VCaP (cell line): ENCODE data around the gene TEDC1.

Experiments
- H3K27ac ChIP-seq: fragments of 450-650 bp; 2 replicates; pipeline ENCODE4 v1.5.1; 2017
- CTCF ChIP-seq: fragments of 450-650 bp; conservative IDR thresholded peaks from 2 replicates; pipeline ENCODE4 v1.5.1; 2017; ENCODE audit warnings: mild to moderate bottlenecking, moderate library complexity

Gene TEDC1

GRCh38 chr14:105477660-105478397 is 13.2 kb upstream of the TEDC1 start:
- no peak overlapping the region for H3K27ac ChIP-seq
- no peak for TF ChIP-seq CTCF

- H3K27ac ChIP-seq = no peak overlapping the region
- no peak for TF ChIP-seq CTCF
These were observed 12.4 kb upstream of the TEDC1 start for GRCh38 chr14:105478398-105479251.

GRCh38 chr14:105479431-105480158 is 11.5 kb upstream of the TEDC1 start:
- H3K27ac ChIP-seq = peak overlapping the region; percentile 99; the same call in 1 of the 2 replicates

GRCh38 chr14:105480199-105480746 is 10.8 kb upstream of the TEDC1 start:
- TF ChIP-seq CTCF = no peak
- H3K27ac ChIP-seq = peak overlapping the region; percentile 99

More at GRCh38 chr14:105479431-105480158, 11.5 kb upstream of the TEDC1 start:
- no peak for TF ChIP-seq CTCF

GRCh38 chr14:105480807-105481801 is 9.9 kb upstream of the TEDC1 start:
- TF ChIP-seq CTCF = peak; percentile 97
- H3K27ac ChIP-seq = peak overlapping the region; percentile 99

GRCh38 chr14:105481886-105482457 is 9.1 kb upstream of the TEDC1 start:
- H3K27ac ChIP-seq = peak overlapping the region; percentile 99
- no peak for TF ChIP-seq CTCF
